ENCODE results near the gene C22orf42.
"Not testable (repeated sequence)": the region's sequence is repeated elsewhere in the genome, so short reads cannot be mapped to it uniquely, and the experiment has no call there.

Gene C22orf42

GRCh38 chr22:32185821-32186220 is 26.7 kb upstream of the C22orf42 start:
- DNase-seq (ENCODE audit: low spot score) = no peak

DNA sequence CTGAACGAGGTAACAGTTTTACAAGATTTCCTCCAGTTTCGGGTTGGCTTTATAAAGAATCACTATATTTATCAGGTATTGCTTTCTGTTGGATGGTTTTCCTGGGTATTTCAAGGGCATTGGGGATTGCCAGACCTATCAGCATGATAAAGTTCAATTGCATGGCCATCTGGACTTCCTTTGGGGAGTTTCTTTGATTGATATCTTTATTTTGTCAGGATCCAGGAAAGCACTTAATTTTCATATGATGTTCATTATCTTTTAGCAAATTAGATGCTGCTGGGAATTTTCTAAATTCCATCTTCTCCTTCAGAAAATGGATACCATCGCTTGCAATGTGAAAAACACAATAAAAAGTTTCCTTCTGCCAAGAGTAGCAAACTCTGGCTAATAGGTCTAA is 24.5 kb upstream of the C22orf42 start:
- DNase-seq (ENCODE audit: low spot score) = no peak

- no peak for DNase-seq (ENCODE audit: low spot score)
Observed at GRCh38 chr22:32181043-32181442, 21.9 kb upstream of the C22orf42 start.

- no peak for DNase-seq (ENCODE audit: low spot score)
Observed at GRCh38 chr22:32177221-32177765, 18.2 kb upstream of the C22orf42 start.

- peak; percentile 48 for DNase-seq (ENCODE audit: low spot score)
Observed at GRCh38 chr22:32175683-32176644, 16.9 kb upstream of the C22orf42 start.

- no peak for DNase-seq (ENCODE audit: low spot score)
Observed at GRCh38 chr22:32175115-32175514, 16.0 kb upstream of the C22orf42 start.

DNA sequence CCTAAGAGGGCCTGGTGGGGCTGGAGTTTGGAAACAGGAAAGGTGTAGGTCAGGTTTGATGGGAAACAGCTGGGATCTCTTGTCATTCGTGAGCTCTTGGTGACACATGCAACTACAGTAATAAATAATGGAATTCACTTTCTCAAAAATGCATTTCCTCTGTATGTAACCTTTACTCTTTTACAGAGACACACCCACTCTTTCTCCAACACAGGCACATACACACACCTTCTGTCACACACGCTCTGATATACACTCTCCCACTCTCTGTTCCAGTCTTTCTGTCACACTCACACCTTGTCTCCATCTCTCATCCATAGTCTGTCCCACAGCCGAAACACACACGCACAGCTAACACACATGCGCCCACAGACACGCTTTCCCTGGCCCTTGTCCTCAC is 6.6 kb upstream of the C22orf42 start:
- DNase-seq (ENCODE audit: low spot score) = no peak

DNA sequence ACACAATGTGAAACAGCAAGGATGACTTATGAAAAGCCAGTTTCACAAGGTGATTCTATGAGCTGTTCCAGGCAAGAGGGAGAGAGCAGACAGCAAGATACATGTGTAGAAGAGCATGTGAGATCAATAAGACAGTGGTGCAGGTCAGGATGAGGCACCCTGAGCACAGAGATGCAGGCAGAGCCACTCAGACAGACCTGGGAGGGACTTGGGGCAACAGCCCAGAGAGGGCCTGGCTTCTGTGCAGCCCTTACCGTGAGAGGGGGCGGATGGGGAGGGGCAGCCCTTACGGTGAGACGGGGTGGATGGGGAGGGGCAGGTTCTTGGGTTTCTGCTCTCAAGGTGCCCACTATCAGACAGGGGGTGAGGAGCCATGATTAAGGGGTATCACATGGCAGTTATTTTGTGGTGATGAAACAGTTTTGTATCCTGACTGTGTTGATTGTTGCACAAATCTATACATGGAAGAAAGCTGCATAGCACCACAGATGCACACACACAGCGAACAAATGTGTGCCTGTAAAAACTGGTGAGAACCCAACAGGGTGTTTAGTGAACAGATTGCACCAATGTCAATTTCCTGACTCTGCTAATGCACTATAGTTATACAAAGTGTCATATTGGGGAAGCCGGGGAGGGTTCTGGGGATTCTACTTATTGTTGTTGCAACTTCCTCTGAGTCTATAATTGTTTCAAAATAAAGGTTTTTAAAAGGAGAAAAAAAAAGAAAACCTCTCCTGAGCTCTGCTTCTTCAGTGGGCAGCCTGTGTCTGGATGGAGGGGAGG is 5.2 kb upstream of the C22orf42 start:
- peak; percentile 11 for DNase-seq (ENCODE audit: low spot score)

DNA sequence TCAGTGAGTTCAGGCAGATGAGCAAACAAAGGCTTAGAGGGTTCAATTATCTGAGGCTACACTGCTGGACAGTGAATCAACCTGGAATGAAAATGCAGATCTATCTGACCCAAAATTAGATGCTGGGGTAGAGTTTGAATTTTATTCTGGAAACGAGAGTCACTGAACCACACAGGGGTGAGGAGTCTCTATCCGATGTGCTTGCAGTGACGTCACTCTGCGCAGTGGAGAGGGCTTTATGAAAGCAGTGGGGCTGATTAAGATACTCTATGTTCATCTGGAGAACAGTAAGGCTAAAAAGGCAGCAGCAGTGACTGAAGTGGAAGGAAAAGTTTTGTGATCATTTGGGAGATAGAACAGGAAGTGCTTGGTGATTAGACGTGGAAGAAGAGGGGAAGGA is 1.3 kb upstream of the C22orf42 start:
- not testable (repeated sequence) for DNase-seq (ENCODE audit: low spot score)

- not testable (repeated sequence) for DNase-seq (ENCODE audit: low spot score)
Observed at GRCh38 chr22:32157632-32158031, 1.5 kb downstream of the C22orf42 start.

DNA sequence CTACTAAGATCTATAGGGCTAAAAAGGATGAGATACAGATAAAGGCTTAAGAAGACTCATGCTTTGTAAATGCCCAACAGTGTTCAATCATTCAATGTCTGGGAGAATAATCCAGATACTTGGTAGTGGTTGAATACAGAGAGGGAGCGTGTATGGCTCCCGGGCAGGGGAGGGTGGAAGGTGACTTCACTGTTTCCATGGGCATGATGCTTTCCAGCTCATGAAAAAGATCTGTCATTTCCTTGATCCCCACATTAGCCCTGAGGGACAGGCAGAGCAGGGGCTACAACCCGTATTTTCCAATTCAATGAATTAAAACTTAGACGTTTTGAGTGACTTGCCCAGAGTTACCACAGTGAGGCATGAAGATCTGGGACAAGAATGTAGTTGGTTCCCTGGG is 4.4 kb downstream of the C22orf42 start:
- not testable (repeated sequence) for DNase-seq (ENCODE audit: low spot score)

- not testable (repeated sequence) for DNase-seq (ENCODE audit: low spot score)
Observed at GRCh38 chr22:32151641-32152040, 7.5 kb downstream of the C22orf42 start.

GRCh38 chr22:32150647-32151046 is 8.5 kb downstream of the C22orf42 start:
- DNase-seq (ENCODE audit: low spot score) = not testable (repeated sequence)

DNA sequence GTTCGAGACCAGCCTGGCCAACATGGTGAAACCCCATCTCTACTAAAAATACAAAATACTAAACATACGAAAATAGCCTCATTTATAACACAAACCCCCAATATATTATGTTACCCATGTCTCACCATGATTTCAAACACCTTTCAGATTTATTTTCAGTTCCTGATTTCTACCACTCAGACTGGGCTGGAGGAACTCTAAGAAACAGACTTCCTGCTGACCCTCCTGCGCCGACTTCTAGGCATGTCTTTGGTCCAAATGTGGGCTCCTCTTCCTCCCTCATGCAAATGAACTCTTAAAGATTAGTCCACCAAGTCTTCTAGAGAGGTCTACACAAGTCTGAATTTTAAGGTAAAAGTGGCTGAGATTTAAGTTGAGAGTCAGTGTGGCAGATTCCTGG is 10.7 kb downstream of the C22orf42 start:
- DNase-seq (ENCODE audit: low spot score) = not testable (repeated sequence)

- not testable (repeated sequence) for DNase-seq (ENCODE audit: low spot score)
Observed at GRCh38 chr22:32147128-32147527, 12.0 kb downstream of the C22orf42 start.

GRCh38 chr22:32144496-32145274 is 14.4 kb downstream of the C22orf42 start:
- DNase-seq (ENCODE audit: low spot score) = no peak

DNA sequence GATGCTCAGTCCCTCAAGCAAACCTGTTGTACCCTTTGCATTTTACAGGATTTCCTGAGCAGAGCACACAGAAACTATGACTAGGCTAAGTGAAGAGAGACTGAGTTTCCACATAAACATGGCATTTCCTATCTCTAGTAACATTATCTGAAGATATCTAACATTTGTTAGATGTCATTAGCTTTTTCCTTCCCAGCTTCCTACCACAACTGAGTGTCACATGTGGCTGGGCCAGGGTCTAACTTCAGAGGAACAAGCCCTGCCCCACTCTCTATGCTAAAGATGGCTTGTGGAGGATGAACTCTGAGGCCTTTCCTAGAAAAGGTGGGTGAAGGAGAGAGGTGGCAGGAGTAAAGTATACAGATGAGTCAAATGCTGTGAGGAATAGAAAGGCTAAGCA is 16.5 kb downstream of the C22orf42 start:
- no peak for DNase-seq (ENCODE audit: low spot score)

GRCh38 chr22:32140688-32141087 is 18.4 kb downstream of the C22orf42 start:
- DNase-seq (ENCODE audit: low spot score) = not testable (repeated sequence)

GRCh38 chr22:32138576-32138975 is 20.5 kb downstream of the C22orf42 start:
- not testable (repeated sequence) for DNase-seq (ENCODE audit: low spot score)

DNA sequence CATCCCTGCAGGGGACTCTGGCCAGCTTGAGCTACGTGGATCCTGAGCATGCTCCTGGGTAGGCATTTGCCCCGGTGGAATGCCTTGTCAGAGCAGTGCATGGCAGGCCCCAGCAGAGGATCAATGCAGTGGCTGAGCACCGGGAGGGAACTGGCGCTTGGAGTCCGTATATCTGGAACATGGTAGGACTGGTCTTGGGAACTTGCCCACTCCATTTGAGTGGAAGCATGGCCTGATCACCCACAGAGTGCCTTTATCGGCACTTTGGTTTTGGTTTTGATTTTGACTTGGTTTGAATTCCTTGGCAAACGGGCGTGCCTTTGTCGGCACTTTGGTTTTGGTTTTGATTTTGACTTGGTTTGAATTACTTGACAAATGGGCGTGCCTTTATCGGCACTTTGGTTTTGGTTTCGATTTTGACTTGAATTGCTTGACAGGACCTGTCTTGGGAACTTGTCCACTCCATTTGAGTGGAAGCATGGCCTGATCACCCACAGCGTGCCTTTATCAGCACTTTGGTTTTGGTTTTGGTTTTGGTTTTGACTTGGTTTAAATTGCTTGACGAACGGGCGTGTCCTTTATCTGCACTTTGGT is 21.3 kb downstream of the C22orf42 start:
- DNase-seq (ENCODE audit: low spot score) = not testable (repeated sequence)

DNA sequence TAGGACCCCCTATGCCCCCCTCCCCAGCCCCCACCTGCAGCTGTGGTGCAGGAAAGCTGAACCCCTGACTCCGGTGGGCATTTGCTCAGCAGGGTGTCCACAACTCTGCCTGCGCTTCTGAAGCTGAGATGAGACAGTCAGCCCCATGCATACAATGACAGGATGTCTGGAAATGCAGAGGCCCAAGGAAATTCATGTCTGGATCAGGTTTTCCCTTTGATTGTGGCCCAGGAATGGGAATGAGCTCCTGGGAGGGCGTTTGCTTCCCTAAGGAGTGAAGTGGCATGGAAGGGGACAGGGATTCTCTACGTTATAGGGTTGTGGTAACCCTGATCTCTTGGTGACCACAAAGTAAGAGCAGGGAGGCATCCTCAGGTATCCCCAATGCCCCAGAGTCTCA is 22.2 kb downstream of the C22orf42 start:
- not testable (repeated sequence) for DNase-seq (ENCODE audit: low spot score)

Data from iPS-NIHi11 (cell line).